ENCODE measurements around the gene NQO2.

Gene NQO2, protein sequence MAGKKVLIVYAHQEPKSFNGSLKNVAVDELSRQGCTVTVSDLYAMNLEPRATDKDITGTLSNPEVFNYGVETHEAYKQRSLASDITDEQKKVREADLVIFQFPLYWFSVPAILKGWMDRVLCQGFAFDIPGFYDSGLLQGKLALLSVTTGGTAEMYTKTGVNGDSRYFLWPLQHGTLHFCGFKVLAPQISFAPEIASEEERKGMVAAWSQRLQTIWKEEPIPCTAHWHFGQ

DNA sequence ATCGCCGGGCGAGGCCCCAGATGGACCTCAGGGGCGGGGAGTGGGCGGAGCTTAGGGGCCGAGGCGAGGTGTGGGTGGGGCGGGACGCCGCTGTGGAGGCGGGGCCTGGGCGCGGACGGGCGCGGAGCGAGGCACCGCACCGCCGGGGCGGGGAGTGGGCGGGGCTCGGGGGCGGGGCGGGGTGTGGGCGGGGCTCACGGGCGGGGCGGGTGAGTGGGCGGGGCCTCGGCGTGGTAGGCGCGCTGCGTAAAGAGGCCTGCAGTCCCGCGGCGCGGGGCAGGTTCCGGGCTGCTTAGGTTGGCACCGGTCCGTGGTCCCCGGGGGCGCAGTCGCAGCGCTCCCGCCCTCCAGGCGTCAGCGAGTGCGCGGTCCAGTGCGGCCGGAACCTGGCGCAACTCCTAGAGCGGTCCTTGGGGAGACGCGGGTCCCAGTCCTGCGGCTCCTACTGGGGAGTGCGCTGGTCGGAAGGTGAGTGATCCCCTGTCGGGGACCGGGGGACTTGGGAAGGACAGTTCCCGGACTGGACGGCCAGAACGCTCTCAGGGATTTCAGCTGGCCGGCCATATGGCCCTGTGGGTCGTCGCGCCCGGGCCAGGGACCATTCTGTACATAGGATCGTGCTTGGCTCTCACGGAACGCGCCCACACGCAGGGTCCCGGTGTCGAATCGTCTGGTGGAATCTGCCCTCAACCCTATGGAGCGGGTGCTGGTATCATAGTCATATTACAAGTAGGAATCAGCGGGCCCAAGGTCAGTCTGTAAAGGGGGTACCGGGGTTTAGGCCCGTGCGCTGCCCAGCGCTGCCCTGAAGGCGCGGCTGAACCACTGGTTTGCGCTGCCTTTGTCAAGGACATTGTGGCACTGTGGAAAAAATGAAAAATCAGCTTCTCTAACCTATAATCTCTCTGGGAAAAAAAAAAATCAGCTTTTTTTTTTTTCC, at the start of gene NQO2:
Gene NQO2, plus strand, starts transcription at position 277 of the 940 bp plus-strand sequence. CDS start 6,659 bp downstream, outside the sequence.
- peak; percentile 94 for DNase-seq

- no peak for DNase-seq
Observed at GRCh38 chr6:2950713-2951112, 49.0 kb upstream of the NQO2 start.

DNA sequence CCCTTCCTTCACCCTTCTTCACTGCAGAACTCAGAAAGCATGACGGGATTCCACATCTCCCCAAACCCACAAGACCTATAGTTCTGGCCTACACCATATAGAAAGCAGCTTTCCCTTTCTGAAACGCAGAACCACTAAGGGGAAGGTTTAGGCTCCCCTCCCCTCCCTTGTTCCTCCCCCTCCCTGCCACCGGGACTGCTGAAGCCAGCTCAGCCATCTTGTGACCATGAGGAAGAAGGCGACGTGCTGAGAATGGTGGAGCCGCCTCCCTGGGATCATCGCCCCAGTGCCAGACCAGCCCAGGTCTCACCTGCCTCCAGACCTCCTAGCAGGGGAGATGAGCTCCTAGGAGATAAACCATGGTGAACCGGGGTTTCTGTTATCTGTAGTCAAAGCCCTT, 48.0 kb upstream of the NQO2 start:
- DNase-seq: no peak

DNA sequence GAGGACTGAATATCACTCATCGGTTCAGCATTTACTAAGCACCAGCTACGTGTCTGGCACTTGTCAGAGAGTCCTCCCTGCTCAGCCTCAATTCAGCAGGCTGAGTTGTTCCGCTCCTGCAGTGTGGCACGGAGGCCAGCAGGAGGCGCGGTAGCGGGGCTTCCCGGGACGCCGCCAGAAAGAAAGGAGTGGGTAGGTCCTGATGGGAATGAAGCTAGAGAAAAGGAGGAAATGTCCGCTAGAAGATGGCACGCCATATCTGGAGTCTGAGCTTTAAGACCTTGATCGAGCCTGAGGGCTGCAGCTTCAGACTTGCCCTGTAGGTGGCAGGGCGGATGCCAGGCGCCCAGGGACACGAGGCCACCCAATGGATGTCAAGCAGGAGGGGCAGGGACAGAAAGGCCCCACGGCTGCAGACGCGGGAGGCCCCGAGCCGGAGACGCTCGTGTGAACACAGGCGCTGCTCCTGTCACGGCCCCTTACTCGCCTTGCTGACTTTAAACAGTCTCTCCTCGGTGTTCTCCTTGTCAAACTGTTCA, 47.1 kb upstream of the NQO2 start:
- DNase-seq: peak; percentile 93

DNA sequence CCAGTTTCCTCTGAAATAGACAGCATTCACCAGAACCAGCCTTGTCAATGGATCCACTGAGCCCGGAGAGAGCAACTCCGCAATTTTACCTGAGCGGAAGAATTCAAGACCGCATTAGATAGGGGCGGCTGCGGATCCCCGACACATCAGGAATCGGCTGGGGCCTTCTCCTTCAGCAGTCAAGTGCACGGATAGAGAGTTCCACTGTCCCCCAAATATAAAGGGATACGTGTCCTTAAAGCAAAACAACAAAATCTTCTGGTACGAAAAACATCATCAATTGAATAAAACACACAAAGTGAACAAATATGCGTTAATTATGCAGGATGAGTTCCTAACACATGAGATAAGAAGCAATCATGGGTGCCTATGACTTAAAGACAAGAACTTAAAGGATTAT, 46.6 kb upstream of the NQO2 start:
- no peak for DNase-seq

DNA sequence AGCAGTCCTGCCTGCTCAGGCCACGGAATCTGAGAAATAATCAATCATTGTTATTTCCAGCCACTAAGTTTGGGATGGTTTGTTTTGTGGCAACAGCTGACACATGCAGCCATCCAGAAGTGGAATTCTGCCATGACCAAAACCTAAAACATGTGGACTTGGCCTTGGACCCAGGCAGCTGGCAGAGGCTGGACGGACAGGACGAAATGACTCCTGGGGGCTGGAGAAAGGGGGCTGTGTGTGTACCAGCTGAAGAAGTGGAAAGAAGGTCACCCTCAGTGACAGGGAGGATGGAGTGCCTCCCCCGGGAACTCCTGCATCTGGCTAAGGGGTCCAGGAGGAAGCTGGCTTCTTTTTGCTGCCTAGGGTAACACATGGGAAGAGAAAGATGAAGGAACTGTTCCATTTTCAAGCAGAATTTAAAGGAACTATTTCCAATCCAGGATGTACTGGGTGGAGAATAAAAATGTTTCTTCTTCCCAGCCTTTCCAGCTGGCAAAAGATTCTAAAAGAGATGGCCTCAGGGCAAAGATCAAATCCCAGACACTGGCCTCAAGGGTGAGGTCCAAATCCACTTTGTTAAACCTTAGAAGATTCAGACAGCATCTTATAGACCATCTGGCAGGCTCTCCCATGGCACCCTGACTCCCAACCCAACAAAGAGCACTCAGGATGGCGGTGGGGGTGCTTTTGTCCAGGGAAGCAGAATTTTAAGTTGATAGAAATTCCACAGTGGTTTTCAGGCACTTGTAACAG, 42.6 kb upstream of the NQO2 start:
- DNase-seq: no peak

GRCh38 chr6:2957696-2958330, 41.9 kb upstream of the NQO2 start:
- DNase-seq: no peak

DNA sequence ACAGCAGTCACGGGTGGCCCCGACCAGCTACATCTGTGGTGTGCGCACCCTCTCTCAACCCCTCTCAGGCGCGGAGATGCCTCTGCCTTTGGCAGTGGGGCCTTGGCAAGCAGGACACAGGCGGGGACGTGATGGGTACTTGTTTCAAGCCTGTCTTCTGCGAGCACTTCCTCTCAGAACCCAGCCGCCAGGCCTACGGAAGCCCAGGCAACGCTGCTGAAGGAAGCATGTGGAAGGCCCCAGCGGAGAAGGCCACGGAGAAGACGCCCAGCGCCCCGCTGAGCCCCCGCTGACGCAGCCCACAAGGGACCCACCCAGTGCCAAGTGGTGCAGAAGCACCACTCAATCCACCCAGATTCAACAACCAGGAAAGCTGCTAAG, 41.4 kb upstream of the NQO2 start:
- no peak for DNase-seq

GRCh38 chr6:2958776-2959175, 40.9 kb upstream of the NQO2 start:
- no peak for DNase-seq

- DNase-seq: no peak
Observed at GRCh38 chr6:2959909-2960719, 39.6 kb upstream of the NQO2 start.

DNA sequence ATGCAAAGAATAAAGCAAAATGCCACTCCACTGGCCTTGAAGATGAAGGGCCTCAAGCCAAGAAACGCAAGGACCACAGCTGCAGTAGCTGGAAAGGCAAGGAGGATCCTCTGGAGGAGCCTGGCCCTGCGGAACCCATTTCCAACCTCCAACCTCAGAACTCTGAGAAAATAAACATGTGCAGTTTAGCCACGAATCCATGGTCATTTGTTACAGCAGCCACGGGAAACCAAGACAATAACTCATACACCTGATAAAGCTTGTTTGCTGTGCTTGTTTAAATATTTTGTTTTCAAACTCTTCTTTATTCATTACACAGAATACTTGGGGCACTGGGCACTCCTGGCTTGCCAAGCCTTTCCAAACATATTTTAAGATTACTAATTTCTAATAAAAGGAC, 38.8 kb upstream of the NQO2 start:
- peak; percentile 16 for DNase-seq

GRCh38 chr6:2961506-2961905, 38.2 kb upstream of the NQO2 start:
- DNase-seq: peak; percentile 31

DNA sequence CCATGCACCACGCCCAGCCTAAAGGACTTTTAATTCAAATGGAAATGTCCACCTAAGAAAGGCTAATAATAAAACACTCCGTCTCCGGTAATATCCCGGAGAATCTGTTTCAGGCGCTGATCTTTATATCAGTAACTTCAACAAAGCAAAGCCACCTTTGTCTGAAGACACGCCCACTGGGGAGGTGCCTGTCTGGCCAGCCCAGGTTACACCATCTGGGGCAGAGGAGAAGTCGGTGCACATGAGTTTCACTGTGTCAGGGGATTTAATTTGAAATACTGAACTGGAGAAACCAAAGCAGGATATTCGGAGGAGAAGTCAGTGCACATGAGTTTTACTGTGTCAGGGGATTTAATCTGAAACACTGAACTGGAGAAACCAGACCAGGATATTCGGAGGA, 37.7 kb upstream of the NQO2 start:
- DNase-seq: no peak

DNA sequence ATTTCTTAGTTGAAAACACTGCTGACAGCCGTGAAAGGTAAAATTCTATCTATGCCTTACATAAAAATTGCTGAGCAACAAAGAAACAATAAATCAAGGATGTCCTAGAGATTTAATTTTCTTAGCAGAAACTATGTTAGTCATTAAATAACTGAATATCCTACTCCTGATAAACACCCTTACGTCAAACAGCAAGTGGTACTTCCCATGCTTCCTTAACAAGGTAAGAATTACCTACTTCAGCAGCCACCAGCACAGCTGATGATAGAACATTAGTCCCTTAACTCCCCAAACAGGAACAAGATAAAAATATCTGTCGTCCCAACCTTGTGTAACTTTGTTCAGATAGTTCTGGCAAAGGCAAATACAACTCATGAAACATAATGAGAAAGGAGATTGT, 37.1 kb upstream of the NQO2 start:
- no peak for DNase-seq

- no peak for DNase-seq
Observed at GRCh38 chr6:2963756-2964155, 35.9 kb upstream of the NQO2 start.

DNA sequence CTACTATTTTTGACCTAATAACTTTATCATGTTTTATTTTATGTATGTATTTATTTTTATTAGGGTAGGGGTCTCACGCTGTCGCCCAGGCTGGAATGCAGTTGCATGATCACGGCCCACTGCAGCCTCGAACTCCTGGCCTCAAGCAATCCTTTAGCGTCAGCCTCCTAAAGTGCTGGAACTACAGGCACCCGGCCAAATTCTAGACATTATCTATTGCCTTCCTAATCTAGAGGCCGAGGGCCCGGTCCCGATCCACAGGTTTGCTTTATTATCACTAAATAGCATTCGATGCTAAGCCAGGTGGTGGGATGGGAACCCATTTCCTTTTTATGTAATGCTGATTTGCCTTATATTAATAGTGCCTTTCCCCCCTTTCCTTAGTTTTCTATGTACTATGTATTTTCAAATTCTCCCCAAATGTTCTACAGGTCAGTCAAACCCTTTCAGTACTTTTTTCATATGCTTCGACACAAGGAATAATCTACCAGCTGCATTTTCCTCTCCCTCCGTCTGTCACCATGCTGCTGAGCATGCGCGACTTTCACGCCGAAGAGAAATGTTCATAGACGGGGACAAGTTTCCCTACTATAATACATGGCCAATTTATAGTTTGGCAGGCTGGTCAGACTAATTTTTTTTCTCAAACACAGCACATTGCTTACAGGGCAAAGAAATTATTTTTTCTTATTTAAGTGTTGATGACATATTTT, 34.7 kb upstream of the NQO2 start:
- DNase-seq: no peak

DNA sequence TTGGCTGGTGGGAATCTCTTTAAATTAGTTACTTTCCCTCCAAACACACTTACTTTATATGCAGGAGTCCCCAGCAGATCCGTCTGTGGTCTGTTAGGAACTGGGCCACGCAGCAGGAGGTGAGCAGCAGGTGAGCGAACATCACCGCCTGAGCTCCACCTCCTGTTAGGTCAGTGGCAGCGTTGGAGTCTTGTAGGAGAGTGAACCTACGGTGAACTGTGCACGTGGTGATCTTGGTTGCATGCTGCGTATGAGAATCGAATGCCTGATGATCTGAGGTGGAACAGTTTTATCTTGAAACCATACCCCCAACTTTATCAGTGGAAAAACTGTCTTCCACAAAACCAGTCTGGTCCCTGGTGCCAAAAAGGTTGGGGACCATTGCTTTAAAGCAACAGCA, 33.3 kb upstream of the NQO2 start:
- no peak for DNase-seq

- no peak for DNase-seq
Observed at GRCh38 chr6:2967936-2968335, 31.8 kb upstream of the NQO2 start.

DNA sequence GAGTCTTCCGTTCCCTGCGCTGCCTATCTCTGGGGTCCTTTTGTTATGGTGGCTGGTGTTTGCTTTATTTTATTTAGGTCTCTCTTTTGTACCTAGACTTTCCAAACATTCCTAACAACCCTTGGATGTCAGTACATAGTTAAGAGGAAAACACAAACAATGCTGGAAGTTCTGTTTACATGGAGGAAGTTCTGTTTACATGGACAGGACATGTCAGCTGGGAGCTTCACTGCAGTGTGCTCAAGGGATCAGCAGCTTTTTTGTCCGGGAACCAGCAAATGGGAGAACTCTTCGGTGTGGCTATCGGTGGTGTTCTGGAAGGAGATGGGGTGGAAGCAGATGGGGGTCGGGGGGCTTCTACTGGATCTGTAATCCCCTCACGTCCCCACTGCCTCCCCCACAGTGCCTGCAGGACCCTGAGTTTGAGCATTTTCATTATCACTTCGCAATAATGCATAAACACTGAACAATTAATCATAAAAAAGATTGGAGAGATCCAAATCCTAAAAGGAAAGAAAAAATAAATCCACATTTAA, 31.0 kb upstream of the NQO2 start:
- no peak for DNase-seq

GRCh38 chr6:2969549-2969948, 30.1 kb upstream of the NQO2 start:
- DNase-seq: no peak

Measured in DMS53 (cell line).